CD4-positive, alpha-beta T cell treated with Interferon alpha-2 for 1 hour (primary cell): ENCODE data around the gene MAP3K8.

ENCODE experiments used
- DNase-seq, 2 donors: peaks; one replicate each; pipeline ENCODE4 v3.0.0-alpha.2; 2020 to 2022

Gene MAP3K8

DNA sequence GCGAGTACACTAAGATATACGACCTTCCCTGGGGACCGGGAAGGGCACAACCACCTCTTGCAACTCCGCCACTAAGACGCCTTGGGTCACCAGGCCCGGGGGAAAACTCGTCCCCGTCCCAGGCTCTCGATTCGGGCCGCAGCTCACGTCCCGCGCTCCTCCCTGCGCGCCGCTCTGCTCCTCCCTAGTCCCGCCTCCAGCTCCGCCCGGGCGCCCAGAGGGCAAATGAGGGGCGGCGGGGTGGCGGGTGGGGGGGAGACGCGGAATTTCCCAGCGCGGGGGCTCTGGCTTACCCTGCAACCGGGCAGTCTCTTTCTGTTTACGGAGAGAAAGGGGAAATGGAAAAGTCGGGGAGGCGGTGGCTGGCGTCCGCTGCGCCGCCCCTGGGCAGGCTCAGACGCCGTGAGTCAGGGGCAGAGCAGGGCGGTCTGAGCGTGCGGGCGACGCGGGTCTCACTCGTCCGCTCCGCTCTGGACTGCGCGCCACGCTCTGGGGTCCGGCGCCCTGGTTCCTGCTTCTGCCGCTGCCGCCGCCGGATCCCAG lies at the start of gene MAP3K8:
Gene MAP3K8, plus strand, starts transcription at position 455 of the 543 bp plus-strand sequence. CDS start 4,755 bp downstream, outside the sequence.
- DNase-seq = peak; percentile 91

- no peak for DNase-seq
Observed at GRCh38 chr10:30384701-30385201, 49.2 kb upstream of the MAP3K8 start.

GRCh38 chr10:30386801-30387588 lies 47.0 kb upstream of the MAP3K8 start:
- DNase-seq = peak in 1 of 2 donors; percentile 22

GRCh38 chr10:30387646-30388243 lies 46.2 kb upstream of the MAP3K8 start:
- DNase-seq = no peak

GRCh38 chr10:30389543-30389942 lies 44.4 kb upstream of the MAP3K8 start:
- no peak for DNase-seq

DNA sequence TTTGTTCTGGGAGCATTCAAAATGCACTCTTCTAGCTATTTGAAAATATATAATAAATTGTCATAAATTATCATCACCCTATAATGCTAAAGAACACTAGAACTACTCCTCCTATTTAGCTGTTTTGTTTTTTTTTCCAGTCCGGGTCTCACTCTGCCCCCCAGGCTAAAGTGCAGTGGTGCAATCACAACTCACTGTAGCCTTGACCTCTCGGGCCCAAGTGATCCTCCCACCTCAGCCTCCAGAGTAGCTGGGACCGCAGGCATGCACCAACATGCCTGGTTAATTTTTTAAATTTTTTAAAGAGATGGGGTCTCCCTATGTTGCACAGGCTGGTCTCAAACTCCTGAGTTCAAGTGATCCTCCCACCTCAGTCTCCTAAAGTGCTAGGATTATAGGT lies 43.8 kb upstream of the MAP3K8 start:
- no peak for DNase-seq

DNA sequence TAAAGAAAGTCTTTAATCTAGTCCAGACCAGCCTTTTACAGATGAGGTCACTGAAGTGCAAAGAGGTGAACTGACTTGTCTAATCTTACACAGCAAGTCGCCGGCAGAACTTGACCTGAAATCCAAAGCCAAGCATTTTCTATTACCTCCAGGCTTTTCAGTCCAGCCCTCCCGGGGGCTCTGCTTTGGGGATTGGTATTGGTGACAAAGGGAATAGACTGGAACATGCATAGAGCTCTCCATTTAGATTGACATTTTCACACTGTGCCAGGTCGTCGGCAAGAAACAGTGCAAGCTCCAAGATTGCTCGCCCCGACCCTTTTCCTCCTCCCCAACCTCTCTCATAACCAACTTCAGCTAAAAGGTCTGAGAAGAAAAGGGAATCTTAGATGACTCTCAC lies 42.7 kb upstream of the MAP3K8 start:
- no peak for DNase-seq

- peak; percentile 72 to 77 for DNase-seq
Observed at GRCh38 chr10:30392564-30392990, 41.4 kb upstream of the MAP3K8 start.

- no peak for DNase-seq
Observed at GRCh38 chr10:30396293-30396692, 37.7 kb upstream of the MAP3K8 start.

DNA sequence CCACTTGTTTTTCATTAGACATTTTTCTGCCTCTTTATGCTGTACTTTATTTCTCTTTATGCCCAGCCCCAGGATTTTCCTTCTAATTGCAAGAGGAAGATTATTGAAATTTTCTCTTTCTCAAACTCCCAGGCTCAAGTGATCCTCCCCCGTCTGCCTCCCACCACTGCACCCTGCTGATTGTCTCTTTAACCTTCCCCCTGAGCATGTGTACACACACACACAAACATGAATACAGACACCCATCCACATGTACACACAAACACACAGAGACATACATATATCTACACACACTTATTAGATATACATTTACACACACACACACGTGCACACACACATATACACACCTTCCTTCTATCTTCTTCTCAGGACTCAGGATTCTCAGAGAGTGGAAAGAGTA lies 37.3 kb upstream of the MAP3K8 start:
- DNase-seq = no peak

- DNase-seq = no peak
Observed at GRCh38 chr10:30398193-30398592, 35.8 kb upstream of the MAP3K8 start.

DNA sequence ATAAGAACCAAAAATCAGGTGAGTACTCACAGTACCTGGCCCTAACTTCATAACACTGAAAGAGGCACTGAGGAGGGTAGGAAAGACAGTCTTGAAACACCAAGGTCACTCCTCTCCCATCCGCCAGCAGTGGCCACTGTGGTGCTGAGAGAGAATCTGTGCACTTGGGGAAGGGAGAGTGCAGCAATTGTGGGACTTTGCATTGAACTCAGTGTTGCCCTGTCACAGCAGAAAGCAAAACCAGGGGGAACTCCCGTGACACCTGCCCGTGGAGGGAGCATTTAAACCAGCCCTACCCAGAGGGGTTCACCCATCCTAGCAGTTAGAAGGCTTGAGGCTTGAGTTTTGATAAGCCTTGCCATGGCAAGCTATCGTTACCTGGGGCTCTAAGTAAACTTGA lies 35.2 kb upstream of the MAP3K8 start:
- DNase-seq = no peak

DNA sequence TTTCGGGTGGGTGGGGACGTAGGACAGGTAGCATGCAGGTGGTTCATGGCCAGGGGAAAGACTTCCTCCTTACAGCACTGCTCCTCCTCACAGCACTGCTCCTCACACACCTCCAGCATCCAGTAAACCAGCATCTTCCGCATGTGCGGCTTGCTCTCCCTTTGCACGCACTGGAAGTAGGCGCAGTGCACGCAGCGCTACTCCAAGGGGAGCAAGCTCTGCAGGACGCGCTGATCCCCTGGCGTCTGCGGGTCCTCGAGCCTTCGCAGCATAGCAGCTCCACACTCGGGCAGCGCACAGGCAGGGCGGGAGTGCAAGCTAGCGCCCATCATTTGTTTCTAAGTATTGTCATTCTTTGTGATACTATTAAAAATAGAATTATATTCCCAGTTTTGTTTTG lies 30.5 kb upstream of the MAP3K8 start:
- no peak for DNase-seq

DNA sequence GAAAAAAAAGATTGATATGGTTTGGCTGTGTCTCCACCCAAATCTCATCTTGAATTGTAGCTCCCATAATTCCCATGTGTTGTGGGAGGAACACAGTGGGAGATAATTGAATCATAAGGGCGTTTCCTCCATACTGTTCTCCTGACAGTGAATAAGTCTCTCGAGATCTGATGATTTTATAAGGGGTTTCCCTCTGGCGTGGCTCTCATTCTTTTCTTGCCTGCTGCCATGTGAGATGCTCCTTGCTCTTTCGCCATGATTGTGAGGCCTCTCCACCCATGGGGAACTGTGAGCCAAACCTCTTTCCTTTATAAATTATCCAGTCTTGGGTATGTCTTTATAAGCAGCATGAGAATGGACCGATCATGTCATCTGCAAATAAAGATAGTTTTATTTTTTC lies 29.4 kb upstream of the MAP3K8 start:
- no peak for DNase-seq

GRCh38 chr10:30411263-30411662 lies 22.7 kb upstream of the MAP3K8 start:
- no peak for DNase-seq

DNA sequence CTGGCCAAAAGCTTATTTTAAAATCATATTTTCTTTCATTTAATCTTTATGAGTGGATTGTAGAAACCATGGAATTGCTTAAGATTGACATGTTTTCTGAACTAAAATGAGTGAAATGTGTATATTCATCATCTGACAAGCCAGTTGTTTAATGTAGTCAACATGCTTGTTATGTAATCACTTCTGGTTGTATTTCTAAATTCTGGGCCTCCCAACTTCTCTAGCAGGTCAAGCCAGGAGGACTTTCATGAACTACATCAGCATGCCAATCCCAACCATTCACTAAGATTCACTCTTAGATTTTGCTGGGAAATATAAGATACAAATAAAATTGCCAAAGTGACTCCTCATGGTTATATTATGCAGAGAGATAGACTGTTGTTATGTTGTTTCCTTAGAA lies 21.1 kb upstream of the MAP3K8 start:
- DNase-seq = no peak

DNA sequence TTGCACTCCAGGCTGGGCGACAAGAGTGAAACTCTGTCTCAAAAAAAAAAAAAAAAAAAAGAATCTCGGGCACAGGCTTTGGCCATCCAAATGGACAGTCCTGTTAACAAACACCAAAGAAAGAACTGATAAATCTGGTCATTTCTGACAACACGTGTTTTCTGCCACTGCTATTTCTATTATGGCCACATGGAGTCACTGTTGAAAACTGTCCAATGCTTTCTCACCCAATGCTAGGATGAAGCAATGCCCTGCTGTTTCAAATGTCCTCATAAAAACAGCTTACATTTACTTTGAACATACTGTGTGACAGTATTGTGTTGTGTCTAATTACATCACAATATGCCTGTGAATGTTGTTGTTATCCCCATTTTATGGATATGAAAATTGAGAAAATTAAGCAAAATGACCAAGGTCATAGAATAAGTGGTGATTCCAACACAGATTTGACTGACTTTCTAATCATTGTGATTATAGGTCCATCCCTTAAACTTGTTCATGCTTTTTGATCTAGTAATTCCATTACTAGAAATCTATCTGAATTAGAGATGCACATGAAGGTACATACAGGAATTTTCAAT lies 19.9 kb upstream of the MAP3K8 start:
- DNase-seq = peak; percentile 57 to 75

DNA sequence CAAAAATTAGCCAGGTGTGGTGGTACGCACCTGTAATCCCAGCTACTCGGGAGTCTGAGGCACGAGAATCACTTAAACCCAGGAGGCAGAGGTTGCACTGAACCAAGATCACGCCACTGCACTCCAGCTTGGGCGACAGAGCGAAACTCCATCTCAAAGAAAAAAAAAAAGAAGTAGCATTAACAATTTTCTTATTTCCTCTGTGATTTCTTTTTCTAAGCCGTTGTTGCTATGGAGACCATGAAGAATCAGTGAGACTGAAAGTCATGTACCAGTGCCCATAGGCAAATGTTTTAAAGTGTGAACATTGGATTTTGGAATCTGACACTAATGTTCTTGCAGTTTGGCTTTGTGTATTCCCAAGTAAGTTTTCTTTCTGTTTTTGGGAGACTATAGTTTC lies 18.4 kb upstream of the MAP3K8 start:
- peak in 1 of 2 donors; percentile 37 for DNase-seq

- DNase-seq = no peak
Observed at GRCh38 chr10:30417301-30417700, 16.7 kb upstream of the MAP3K8 start.

DNA sequence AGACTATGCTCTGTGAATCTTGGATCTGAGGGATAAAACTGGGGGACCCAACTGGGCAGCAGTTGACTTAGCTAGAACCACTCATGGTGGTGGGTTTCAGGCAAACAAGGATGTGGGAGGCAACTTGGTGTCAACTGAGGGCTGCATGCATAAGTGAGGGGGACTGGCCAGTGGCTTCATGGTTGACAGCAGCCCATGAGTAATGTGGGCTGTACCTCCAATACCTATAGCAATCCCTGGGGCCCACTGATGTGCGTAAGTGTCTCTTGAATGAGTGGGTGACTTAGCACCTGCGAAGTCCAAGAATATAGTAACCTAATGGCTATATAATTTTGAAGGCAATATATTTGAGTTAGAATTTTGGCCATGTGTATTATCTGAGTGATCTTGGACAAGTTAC lies 13.7 kb upstream of the MAP3K8 start:
- DNase-seq = no peak

DNA sequence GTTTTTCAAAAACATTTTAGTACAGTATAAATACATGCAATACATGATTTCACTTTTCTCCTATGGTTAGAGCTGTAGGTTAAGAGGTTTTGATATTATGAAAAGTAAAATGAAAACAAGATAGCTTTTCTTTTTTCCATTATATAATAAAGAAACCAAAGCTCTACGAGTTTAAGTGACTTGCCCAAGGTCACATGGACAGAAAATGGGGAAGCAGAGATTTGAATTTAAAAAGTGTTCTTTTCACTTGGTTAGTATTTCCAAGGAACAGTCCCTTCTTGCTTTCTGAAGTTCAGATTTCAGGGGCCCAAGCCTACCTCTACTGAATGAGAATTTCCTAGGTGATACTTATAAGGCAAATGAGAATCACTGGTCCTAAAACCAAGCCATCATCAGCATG lies 13.2 kb upstream of the MAP3K8 start:
- DNase-seq = no peak

DNA sequence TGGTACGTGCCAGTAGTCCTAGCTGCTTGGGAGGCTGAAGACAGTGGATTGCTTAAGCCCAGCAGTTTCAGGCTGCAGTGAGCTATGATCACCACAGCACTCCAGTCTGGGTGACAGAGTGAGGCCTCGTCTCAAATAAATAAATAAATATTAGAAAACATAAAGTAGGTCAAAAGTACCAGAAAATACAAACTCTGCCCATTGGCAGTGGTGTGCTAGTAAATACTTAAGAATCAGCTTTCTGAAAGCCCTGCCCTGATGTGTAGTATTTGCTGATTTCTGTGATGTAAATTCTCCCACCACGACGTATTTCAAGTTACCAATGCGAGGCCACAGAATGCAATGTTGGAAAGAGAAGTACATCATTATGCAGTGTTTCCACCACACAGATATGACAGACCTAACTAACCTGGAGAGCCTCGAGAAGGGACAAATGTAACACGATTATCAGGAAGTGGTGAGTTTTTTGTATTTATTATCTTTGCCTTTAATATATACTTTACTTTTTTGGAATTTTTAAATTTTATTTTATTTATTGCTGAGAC lies 11.8 kb upstream of the MAP3K8 start:
- no peak for DNase-seq

- peak in 1 of 2 donors; percentile 53 for DNase-seq
Observed at GRCh38 chr10:30422981-30423654, 10.9 kb upstream of the MAP3K8 start.
